ENCODE results near the gene KIF2C. TPM values are rescaled to one million over a fixed set of nuclear protein-coding genes. Genes with fewer than 3 reads are reported as not detected.
A peak's percentile ranks its signal among the peaks of the same experiment; 100 is the strongest.

Gene KIF2C
- polyA plus RNA-seq, 3 donors = 0.13 to 0.29 (median 0.24) TPM

DNA sequence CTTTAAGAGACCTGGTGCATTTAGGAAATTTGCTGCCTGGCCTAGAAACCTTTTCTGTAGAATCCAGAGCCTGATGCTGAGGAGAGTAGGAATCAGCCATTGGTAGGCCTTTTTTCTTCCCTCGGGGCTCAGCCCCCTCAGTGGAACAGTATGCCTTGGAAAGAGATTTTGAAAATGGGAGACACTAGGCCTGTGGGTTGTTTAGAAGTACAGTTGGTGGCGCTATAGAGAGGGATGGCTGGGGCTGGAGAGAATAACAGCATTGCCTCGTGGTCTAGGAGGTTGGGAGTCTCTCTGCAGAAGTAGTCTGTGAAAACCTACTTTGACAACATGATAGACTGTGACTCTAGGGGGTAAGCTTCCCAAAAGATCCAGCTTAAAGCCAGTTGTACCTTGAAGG, 8.2 kb downstream of the KIF2C start:
- Mint-ChIP-seq H3K4me3 (no peak overlapping the region), H3K36me3 (peaks cover 32 to 79% of the 10 kb centered on the region in 2 donors)
- WGBS (ENCODE audit: insufficient coverage) = no CpG with 5 or more reads among the region's 3 CpGs

DNA sequence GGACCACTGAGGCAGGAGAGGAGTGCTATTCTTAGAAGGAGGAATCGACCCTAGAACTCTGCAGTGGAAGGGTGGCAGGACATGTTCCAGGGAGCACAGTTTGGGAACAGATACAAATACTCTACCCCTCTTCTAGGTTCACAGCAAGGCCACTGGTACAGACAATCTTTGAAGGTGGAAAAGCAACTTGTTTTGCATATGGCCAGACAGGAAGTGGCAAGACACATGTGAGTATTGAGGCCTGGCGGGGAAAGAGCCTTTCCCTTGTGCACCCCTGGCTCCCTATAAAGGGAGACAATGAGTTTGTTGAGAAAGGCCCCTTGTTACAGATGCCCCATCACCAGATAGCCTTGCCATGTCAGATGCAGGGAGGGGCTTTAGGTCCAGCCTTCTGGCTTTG, 17.8 kb downstream of the KIF2C start:
- Histone ChIP-seq H3K27me3 (ENCODE audit: control insufficient read depth in 2 of 2, insufficient read depth in 2 of 2, low read length in 2 of 2) (no peaks in the 10 kb centered on the region), H3K4me2 (replicated peaks; ENCODE audit: extremely low read depth, low read length, poor library complexity, severe bottlenecking) (no peak overlapping the region), H4K20me1 (ENCODE audit: insufficient read depth, low read length) (no peaks in the 10 kb centered on the region), H3K27ac (ENCODE audit: low read depth in 1 of 2, low read length in 2 of 2) (peak overlapping the region in 1 of 2 donors; percentile 11), H3K9ac (ENCODE audit: insufficient read depth, low read length, poor library complexity, severe bottlenecking) (no peak overlapping the region), H3K36me3 (replicated peaks in 1 of 2; ENCODE audit: control insufficient read depth in 1 of 2, insufficient read depth in 2 of 2, low read length in 2 of 2) (peaks cover 79 to 98% of the 10 kb centered on the region in 2 donors), H3K4me1 (ENCODE audit: control insufficient read depth in 1 of 2, insufficient read depth in 2 of 2, low read length in 2 of 2) (no peaks in the 10 kb centered on the region), H3K9me3 (replicated peaks in 1 of 2; ENCODE audit: control insufficient read depth in 1 of 2, insufficient read depth in 1 of 2, low read length in 2 of 2) (no peaks in the 10 kb centered on the region), H2AFZ (ENCODE audit: insufficient read depth, low read depth, low read length, poor library complexity, severe bottlenecking) (no peak overlapping the region), H3K79me2 (ENCODE audit: insufficient read depth, low read length) (no peaks in the 10 kb centered on the region), H3K4me3 (replicated peaks in 1 of 3; ENCODE audit: low read depth in 2 of 3, low read length in 3 of 3) (no peak overlapping the region)
- no peak for DNase-seq
- TF ChIP-seq, protein P1, sequence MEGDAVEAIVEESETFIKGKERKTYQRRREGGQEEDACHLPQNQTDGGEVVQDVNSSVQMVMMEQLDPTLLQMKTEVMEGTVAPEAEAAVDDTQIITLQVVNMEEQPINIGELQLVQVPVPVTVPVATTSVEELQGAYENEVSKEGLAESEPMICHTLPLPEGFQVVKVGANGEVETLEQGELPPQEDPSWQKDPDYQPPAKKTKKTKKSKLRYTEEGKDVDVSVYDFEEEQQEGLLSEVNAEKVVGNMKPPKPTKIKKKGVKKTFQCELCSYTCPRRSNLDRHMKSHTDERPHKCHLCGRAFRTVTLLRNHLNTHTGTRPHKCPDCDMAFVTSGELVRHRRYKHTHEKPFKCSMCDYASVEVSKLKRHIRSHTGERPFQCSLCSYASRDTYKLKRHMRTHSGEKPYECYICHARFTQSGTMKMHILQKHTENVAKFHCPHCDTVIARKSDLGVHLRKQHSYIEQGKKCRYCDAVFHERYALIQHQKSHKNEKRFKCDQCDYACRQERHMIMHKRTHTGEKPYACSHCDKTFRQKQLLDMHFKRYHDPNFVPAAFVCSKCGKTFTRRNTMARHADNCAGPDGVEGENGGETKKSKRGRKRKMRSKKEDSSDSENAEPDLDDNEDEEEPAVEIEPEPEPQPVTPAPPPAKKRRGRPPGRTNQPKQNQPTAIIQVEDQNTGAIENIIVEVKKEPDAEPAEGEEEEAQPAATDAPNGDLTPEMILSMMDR (IDR thresholded peaks at IDR 0.05) = no peak
- H3K4me3 Mint-ChIP-seq = no peak overlapping the region
- intact Hi-C loops (cut with micrococcal nuclease) = no loop called here
- H3K27me3 Mint-ChIP-seq (ENCODE audit: low read depth in 3 of 3) = no peaks in the 10 kb centered on the region
- no peaks in the 10 kb centered on the region for H3K9me3 Mint-ChIP-seq
- H3K4me1 Mint-ChIP-seq = no peaks in the 10 kb centered on the region
- H3K36me3 Mint-ChIP-seq = peaks cover 71 to 95% of the 10 kb centered on the region in 2 donors
- peak overlapping the region in 4 of 7 donors; percentile 3 to 66 (median 45) for H3K27ac Mint-ChIP-seq
- WGBS (ENCODE audit: insufficient coverage) = 83% methylated on average over 1 of the region's 2 CpGs

More for the DNA sequence above, 8.2 kb downstream of the KIF2C start:
- H3K9me3 Mint-ChIP-seq = no peaks in the 10 kb centered on the region
- H3K27me3 ChIP-seq (ENCODE audit: control insufficient read depth in 2 of 2, insufficient read depth in 2 of 2, low read length in 2 of 2) = no peaks in the 10 kb centered on the region
- no peak overlapping the region for H3K27ac ChIP-seq (ENCODE audit: low read depth in 1 of 2, low read length in 2 of 2)
- H3K4me1 Mint-ChIP-seq = peaks cover 1% of the 10 kb centered on the region
- no peaks in the 10 kb centered on the region for H4K20me1 ChIP-seq (ENCODE audit: insufficient read depth, low read length)
- intact Hi-C loops (cut with micrococcal nuclease) = no loop called here
- H3K36me3 ChIP-seq (replicated peaks in 1 of 2; ENCODE audit: control insufficient read depth in 1 of 2, insufficient read depth in 2 of 2, low read length in 2 of 2) = peaks cover 34 to 71% of the 10 kb centered on the region in 2 donors
- TF ChIP-seq, protein P1 (IDR thresholded peaks at IDR 0.05) = no peak
- no peaks in the 10 kb centered on the region for H3K9me3 ChIP-seq (replicated peaks in 1 of 2; ENCODE audit: control insufficient read depth in 1 of 2, insufficient read depth in 1 of 2, low read length in 2 of 2)
- H3K27ac Mint-ChIP-seq = peak overlapping the region in 1 of 7 donors; percentile 58
- H3K4me3 ChIP-seq (replicated peaks in 1 of 3; ENCODE audit: low read depth in 2 of 3, low read length in 3 of 3) = no peak overlapping the region
- peaks cover 49% of the 10 kb centered on the region for H3K79me2 ChIP-seq (ENCODE audit: insufficient read depth, low read length)
- no peaks in the 10 kb centered on the region for H3K4me1 ChIP-seq (ENCODE audit: control insufficient read depth in 1 of 2, insufficient read depth in 2 of 2, low read length in 2 of 2)
- no peak overlapping the region for H3K9ac ChIP-seq (ENCODE audit: insufficient read depth, low read length, poor library complexity, severe bottlenecking)
- no peak for DNase-seq
- H2AFZ ChIP-seq (ENCODE audit: insufficient read depth, low read depth, low read length, poor library complexity, severe bottlenecking) = no peak overlapping the region
- H3K4me2 ChIP-seq (replicated peaks; ENCODE audit: extremely low read depth, low read length, poor library complexity, severe bottlenecking) = no peak overlapping the region
- H3K27me3 Mint-ChIP-seq (ENCODE audit: low read depth in 3 of 3) = no peaks in the 10 kb centered on the region

Data from CD14-positive monocyte (primary cell).